Activated B cell treated with CpG ODN at 0.5 μM for 24 hours (primary cell): ENCODE results near the gene VPS50. TPM values are rescaled to one million over a fixed set of nuclear protein-coding genes. Genes with fewer than 3 reads are reported as not detected.

Source experiments
- ATAC-seq: fragments of 200-7000 bp; cut with Tn5 transposase; one replicate; pipeline ENCODE4 v1.10.0; 2021; ENCODE audit warnings: low read depth, mild to moderate bottlenecking, moderate library complexity
- CTCF ChIA-PET: fragments of 350-600 bp; sonication (Branson Sonifier 250); formaldehyde crosslinking; loops from one replicate; lab custom pipeline; 2021; ENCODE audit warnings: antibody characterized with exemption; lab: Charles Lee
- POLR2A ChIA-PET: fragments of 350-600 bp; sonication (Branson Sonifier 250); formaldehyde crosslinking; loops from one replicate; lab custom pipeline; 2021; ENCODE audit warnings: antibody characterized with exemption; lab: Charles Lee
- DNase-seq: peaks from one replicate; pipeline ENCODE4 v3.0.0; 2022
- H3K27ac Mint-ChIP-seq: one replicate; pipeline ENCODE4 v1.8.0; 2020; ENCODE audit warnings: mixed read lengths
- H3K27me3 Mint-ChIP-seq: one replicate; pipeline ENCODE4 v1.8.0; 2021; ENCODE audit warnings: mixed read lengths
- H3K36me3 Mint-ChIP-seq: one replicate; pipeline ENCODE4 v1.8.0; 2021; ENCODE audit warnings: low read depth, mixed read lengths
- H3K4me1 Mint-ChIP-seq: one replicate; pipeline ENCODE4 v1.8.0; 2021; ENCODE audit warnings: mixed read lengths
- H3K4me3 Mint-ChIP-seq: one replicate; pipeline ENCODE4 v1.8.0; 2020; ENCODE audit warnings: mild to moderate bottlenecking, mixed read lengths
- H3K9me3 Mint-ChIP-seq: one replicate; pipeline ENCODE4 v1.8.0; 2020; ENCODE audit warnings: mixed read lengths
- CTCF ChIP-seq: fragments of 200-600 bp; IDR thresholded peaks from one replicate; pipeline ENCODE4 v1.8.0; 2022; ENCODE audit warnings: antibody characterized with exemption, mild to moderate bottlenecking
- intact Hi-C: fragments of 100-400 bp; cut with micrococcal nuclease; formaldehyde crosslinking; loops from one replicate; pipeline ENCODE4 v1.15.1; 2024
- total RNA-seq: library from RNA; stranded (reverse); gene quantifications from 2 replicates; pipeline ENCODE4 v1.2.3, GENCODE V29; 2022

VPS50 gene
- total RNA-seq, 1 donor from 2014 or later, result 43.7 TPM

- TF ChIP-seq CTCF, result no peak
- ATAC-seq (no peak), DNase-seq (no peak)
- H3K9me3 Mint-ChIP-seq, result no peaks in the 10 kb centered on the region
- CTCF ChIA-PET, result no interaction called here
- no peak overlapping the region for H3K4me3 Mint-ChIP-seq
- peaks cover 21% of the 10 kb centered on the region for H3K4me1 Mint-ChIP-seq
- H3K36me3 Mint-ChIP-seq, result no peaks in the 10 kb centered on the region
- no peak overlapping the region for H3K27ac Mint-ChIP-seq
- intact Hi-C loops, result no loop called here
- H3K27me3 Mint-ChIP-seq, result peaks cover 17% of the 10 kb centered on the region
- POLR2A ChIA-PET, result no interaction called here
Observed at GRCh38 chr7:93382362-93382761, 150.2 kb downstream of the VPS50 start.

- ChIA-PET CTCF (no interaction called here), POLR2A (no interaction called here)
- Mint-ChIP-seq H3K4me1 (no peaks in the 10 kb centered on the region), H3K9me3 (no peaks in the 10 kb centered on the region), H3K27me3 (peaks cover 13% of the 10 kb centered on the region), H3K27ac (no peak overlapping the region), H3K36me3 (no peaks in the 10 kb centered on the region), H3K4me3 (no peak overlapping the region)
- DNase-seq (no peak), ATAC-seq (no peak)
- no peak for TF ChIP-seq CTCF
- intact Hi-C loops, result no loop called here
Observed at GRCh38 chr7:93390660-93391059, 158.5 kb downstream of the VPS50 start.

- H3K4me1 Mint-ChIP-seq, result no peaks in the 10 kb centered on the region
- intact Hi-C loops, result no loop called here
Observed at GRCh38 chr7:93392984-93393383, 160.8 kb downstream of the VPS50 start.

GRCh38 chr7:93399642-93400041, 167.5 kb downstream of the VPS50 start:
- Mint-ChIP-seq H3K27ac (no peak overlapping the region), H3K36me3 (no peaks in the 10 kb centered on the region), H3K4me3 (no peak overlapping the region), H3K27me3 (peaks cover 2% of the 10 kb centered on the region), H3K4me1 (no peaks in the 10 kb centered on the region), H3K9me3 (peaks cover 3% of the 10 kb centered on the region)
- intact Hi-C loops, result no loop called here
- ChIA-PET POLR2A (no interaction called here), CTCF (no interaction called here)
- ATAC-seq (no peak), DNase-seq (no peak)
- no peak for TF ChIP-seq CTCF

More at GRCh38 chr7:93392984-93393383, 160.8 kb downstream of the VPS50 start:
- H3K4me3 Mint-ChIP-seq, result no peak overlapping the region
- peaks cover 3% of the 10 kb centered on the region for H3K27me3 Mint-ChIP-seq
- ATAC-seq (no peak), DNase-seq (no peak)
- no peaks in the 10 kb centered on the region for H3K36me3 Mint-ChIP-seq
- POLR2A ChIA-PET, result no interaction called here
- H3K9me3 Mint-ChIP-seq, result no peaks in the 10 kb centered on the region
- H3K27ac Mint-ChIP-seq, result no peak overlapping the region
- CTCF ChIA-PET, result no interaction called here
- no peak for TF ChIP-seq CTCF

- H3K36me3 Mint-ChIP-seq, result no peaks in the 10 kb centered on the region
- DNase-seq, result no peak
- peaks cover 12% of the 10 kb centered on the region for H3K9me3 Mint-ChIP-seq
- peaks cover 2% of the 10 kb centered on the region for H3K27me3 Mint-ChIP-seq
- no peak overlapping the region for H3K27ac Mint-ChIP-seq
- ChIA-PET CTCF (no interaction called here), POLR2A (no interaction called here)
- intact Hi-C loops, result no loop called here
- H3K4me3 Mint-ChIP-seq, result no peak overlapping the region
- no peak for TF ChIP-seq CTCF
- no peaks in the 10 kb centered on the region for H3K4me1 Mint-ChIP-seq
- ATAC-seq, result no peak
Observed at GRCh38 chr7:93402944-93403343, 170.8 kb downstream of the VPS50 start.
